D341Med (cell line): ENCODE data around the gene DNAL1.
"Not testable (repeated sequence)": the region's sequence is repeated elsewhere in the genome, so short reads cannot be mapped to it uniquely, and the experiment has no call there.

Source experiments
- DNase-seq: peaks from one replicate; pipeline ENCODE4 v3.0.0; 2012; ENCODE audit warnings: low spot score

The DNAL1 gene

DNA sequence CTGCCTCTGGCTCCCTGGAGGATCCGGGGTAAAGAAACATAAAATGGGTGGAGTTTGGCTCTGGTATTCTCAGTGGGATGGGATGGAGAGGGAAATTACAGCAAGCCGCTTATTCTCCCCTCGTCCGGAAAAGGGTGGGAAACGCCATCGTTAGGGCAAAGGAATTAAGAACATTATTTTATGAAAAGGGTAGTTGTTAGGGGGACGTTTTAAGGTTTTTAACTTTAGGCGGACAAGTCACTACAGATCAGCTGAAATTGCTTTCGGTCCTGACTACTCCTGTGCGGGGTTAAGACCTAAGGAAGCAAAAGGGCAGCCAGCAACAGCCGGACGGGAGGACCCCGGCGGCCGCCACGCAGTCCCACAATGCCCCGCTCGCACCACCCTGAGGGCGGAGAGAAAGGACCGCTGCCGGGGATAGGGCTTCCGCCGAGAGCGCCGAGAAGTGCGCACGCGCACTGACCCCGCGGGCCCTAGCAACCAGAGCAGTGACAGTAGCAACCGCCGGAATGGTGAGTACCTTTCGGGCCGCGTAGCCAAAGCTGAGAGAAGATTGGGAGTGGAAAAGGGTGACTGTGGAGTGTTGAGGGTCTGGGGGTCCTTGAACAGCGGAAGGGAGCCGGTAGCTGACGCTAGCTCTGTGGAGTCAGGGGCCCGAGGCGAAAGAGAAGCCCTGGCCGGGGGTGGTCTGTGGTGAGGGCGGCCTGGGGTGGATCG is at the start of gene DNAL1:
Gene DNAL1, plus strand, starts transcription at position 456 of the 717 bp plus-strand sequence. Its CDS starts 54 bp downstream, at position 510.
- DNase-seq = peak; percentile 99

DNA sequence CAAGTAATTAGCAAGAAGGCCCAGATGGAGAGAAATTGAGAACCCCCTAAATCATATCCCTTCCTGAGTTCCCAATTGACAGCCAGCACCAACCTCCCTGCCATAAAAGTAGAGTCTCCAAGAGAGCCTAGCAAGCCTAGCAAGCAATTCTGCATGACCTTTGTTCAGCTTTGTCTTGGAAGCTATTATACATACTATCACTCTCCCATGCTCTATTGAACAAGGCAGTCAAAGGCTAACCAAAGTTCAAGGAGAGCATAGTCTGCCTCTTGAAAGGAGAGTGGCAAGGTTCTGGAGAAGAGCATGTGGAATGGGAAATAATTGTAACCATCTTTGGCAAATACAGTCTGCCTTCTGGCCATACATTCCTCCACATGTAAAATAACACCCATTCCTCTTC is 45.3 kb upstream of the DNAL1 start:
- no peak for DNase-seq

GRCh38 chr14:73602994-73603393 is 41.8 kb upstream of the DNAL1 start:
- DNase-seq = no peak

- DNase-seq = no peak
These were observed 38.5 kb upstream of the DNAL1 start for GRCh38 chr14:73606271-73606670.

- no peak for DNase-seq
These were observed 37.5 kb upstream of the DNAL1 start for GRCh38 chr14:73607241-73607640.

DNA sequence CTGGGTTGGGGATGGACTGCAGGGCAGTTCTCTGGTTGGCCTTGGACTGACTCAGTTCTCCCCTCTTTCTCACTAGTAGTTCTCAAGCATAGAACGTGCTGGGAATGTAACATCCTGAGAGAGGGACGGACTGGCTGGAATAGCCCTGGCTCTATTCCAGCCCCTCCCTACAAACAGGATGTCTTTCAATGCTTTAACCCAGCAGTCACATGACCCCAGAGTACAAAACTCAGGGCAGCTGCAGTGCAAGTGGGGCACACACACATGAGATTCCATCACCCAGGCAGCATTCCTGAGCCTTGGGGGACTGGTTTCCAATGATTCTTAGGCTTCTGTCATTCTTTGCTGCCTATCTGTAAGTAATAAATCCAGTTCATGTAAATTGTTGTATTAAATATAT is 34.1 kb upstream of the DNAL1 start:
- no peak for DNase-seq

DNA sequence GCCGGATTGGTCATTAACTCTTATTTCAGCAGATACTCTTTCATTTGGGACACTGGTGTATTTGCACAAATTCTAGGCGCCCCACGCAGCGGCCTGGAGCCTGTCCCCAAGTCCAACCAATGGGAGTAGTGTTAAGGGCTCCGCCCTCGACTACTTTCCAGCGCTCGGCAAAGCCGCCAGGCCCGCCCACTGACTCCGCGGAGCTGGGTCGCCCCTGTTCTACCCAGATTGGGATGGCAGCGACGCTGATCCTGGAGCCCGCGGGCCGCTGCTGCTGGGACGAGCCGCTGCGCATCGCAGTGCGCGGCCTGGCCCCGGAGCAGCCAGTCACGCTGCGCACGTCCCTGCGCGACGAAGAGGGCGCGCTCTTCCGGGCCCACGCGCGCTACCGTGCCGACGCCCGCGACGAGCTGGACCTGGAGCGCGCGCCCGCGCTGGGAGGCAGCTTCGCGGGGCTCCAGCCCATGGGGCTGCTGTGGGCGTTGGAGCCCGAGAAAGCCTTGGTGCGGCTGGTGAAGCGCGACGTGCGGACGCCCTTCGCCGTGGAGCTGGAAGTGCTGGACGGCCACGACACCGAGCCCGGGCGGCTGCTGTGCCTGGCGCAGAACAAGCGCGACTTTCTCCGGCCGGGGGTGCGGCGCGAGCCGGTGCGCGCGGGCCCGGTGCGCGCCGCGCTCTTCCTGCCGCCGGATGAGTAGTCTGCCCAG is 32.3 kb upstream of the DNAL1 start, which contains the start of gene ACOT6:
Gene ACOT6, plus strand, starts transcription at position 179 of the 707 bp plus-strand sequence. Its CDS starts 55 bp downstream, at position 234.
- peak; percentile 89 for DNase-seq

GRCh38 chr14:73613046-73613383 is 31.8 kb upstream of the DNAL1 start:
- DNase-seq = no peak

- DNase-seq = no peak
These were observed 31.3 kb upstream of the DNAL1 start for GRCh38 chr14:73613419-73613963.

DNA sequence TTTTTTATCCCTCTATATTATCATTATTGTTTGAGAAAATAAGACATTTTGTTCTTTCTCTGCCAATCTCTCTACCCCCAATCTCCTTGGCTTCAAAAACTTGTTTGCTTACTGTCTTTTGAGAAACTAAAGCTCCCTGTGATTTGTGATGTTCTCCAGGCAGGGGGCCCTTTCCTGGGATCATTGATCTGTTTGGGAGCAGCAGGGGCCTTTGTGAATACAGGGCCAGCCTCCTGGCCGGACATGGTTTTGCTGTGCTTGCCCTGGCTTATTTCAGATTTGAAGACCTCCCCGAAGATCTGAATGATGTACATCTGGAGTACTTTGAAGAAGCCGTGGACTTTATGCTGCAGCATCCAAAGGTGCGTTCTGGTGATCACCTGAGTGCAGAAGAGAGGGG is 28.0 kb upstream of the DNAL1 start:
- no peak for DNase-seq

DNA sequence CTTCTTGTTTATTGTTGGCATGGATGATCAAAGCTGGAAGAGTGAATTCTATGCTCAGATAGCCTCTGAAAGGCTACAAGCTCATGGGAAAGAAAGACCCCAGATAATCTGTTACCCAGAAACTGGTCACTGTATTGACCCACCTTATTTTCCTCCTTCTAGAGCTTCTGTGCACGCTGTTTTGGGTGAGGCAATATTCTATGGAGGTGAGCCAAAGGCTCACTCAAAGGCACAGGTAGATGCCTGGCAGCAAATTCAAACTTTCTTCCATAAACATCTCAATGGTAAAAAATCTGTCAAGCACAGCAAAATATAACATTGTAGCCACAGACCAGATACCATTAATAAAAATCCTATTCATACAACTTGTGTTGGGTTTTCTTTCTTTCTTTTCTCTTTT is 25.3 kb upstream of the DNAL1 start:
- DNase-seq = no peak

- DNase-seq = no peak
These were observed 24.5 kb upstream of the DNAL1 start for GRCh38 chr14:73620268-73620667.

- DNase-seq = no peak
These were observed 21.2 kb upstream of the DNAL1 start for GRCh38 chr14:73623504-73624054.

DNA sequence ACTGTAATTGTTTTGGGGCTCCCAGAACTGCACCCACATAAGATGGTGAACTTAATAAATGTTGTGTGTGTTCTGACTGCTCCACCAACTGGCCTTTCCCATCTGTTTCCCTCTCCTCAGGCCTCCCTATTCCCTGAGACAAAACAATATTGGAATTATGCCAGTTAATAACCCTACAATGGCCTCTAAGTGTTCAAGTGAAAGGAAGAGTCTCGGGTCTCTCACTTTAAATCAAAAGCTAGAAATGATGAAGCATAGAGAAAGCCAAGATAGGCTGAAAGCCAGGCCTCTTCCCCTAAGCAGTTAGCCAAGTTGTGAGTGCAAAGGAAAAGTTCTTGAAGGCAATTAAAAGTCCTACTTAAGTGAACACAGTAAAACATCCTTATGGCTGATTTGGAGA is 19.1 kb upstream of the DNAL1 start:
- DNase-seq = no peak

DNA sequence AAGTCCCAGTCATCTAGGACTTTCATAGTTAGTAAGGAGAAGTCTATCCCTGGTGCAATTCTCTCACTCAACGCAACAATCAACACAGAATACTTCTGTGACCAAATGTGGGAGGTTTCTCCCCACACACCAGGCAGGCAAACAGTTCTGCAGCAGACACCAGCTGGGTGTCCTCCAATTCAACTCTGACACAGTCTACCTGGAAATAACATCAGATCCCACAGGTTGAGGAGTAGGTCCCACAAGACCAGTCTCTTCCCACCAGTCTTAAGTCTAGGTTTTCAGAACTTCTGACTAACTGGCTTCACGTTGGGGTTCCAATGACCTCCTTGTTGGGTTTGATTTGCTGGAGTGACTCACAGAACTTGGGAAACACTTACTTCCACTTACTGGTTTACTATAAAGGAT is 17.6 kb upstream of the DNAL1 start:
- no peak for DNase-seq

GRCh38 chr14:73630009-73630780 is 14.6 kb upstream of the DNAL1 start:
- DNase-seq = no peak

DNA sequence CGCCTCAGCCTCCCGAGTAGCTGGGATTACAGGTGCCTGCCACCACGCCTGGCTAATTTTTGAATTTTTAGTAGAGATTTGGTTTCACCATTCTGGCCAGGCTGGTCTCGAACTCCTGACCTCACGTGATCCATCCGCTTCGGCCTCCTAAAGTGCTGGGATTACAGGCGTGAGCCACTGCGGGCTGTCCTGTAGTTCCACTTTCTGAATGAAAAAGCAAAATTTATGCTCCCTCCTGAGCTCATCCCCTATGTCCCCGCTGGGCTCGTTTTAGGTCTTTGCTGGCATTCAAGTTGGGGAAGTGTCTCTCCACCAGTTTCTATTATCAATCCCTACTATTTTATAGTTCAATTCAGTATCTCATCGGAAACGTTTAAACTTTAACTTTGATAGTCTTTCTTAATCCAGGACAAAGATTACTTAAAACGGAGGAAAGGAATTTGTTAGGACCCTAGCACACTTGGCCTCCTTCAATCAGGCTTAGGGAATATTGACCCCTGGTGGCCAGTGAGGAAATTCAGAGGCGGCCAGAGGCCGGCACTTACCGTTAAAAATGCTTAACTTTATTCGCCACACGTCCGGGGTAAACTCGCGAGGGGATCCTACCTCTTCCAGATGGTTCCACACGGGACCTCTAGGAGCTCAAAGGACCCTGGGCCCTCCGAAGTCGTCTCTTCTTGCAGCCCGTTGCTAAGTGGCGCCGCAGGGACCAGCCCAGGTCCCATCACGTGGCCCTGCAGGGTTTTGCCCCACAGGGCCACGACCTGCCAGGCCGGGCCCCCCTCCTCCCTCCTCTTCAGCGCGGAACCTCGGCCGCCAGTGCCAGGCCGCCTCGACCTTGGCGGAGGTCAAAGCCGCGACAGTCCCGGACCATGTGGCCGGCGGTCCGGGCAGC is 11.4 kb upstream of the DNAL1 start:
- DNase-seq = peak; percentile 59

DNA sequence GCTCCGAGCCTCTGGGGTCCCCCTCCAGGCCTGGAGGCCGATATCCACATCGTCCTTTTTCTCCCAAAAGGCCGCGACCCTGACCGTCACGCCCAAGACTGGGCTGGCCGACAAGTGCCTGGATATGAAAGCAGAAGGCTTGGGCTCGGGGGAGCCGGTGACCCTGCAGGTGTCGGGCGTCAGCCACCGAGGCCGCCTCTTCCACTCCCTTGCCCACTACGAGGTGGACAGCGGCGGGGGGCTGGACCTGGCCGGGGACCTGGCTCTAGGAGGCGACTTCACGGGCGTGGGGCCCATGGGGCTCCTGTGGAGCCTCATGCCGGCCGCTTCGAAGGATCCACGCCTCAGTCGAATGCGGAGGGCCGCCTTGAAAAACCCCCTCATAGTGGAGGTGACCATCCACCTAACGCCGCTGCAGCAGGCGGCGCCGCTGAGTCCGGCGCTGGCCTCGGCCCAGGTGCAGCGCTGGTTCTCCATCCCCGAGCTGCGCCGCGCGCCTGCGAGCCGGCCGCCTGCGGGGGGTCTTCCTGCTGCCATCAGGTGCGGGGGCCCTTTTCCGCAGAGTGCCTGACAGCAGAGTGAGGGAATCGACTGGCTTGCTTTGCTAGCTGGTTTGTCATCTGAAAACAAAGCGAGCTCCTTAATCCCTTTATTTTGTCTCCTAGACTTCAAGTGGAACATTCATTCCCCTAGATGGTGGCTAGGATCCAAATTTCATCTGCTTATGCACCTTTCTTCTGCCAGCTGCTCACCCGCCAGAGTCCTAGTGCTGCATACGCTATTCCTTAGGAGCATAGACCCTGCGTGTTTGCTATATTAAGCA is 10.6 kb upstream of the DNAL1 start:
- peak; percentile 34 for DNase-seq

DNA sequence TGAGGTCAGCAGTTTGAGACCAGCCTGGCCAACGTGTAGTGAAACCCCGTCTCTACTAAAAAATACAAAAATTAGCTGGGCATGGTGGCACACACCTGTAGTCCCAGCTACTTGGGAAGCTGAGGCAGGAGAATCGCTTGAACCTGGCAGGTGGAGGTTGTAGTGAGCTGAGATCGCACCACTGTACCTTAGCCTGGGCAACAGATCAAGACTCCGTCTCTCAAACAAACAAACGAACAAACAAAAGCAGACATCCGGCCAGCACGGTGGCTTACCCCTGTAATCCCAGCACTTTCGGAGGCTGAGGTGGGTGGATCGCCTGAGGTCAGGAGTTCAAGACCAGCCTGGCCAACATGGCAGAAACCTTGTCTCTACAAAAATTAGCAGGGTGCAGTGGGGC is 8.4 kb upstream of the DNAL1 start:
- DNase-seq = not testable (repeated sequence)

DNA sequence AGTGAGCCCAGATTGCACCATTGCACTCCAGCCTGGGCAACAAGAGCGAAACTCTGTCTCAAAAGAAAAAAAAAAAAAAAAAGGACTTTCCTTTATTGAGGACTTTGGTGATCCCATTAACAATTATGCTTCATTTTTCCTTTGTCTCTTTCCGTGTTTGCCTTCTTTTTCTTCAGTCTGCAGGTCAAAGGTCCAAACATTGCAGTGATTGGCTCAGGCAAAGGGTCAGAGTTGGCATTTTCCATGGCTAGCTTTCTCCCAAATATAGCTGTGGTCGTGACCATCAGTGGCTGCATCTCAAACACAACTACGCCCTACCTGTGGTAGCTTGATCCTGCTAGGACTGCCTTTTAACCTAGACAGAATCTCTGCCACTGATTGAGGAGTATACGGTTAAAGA is 7.0 kb upstream of the DNAL1 start:
- no peak for DNase-seq
